Endothelial cell of umbilical vein (primary cell): ENCODE measurements around the gene XPNPEP1. TPM values are rescaled to one million over a fixed set of nuclear protein-coding genes. Genes with fewer than 3 reads are reported as not detected.

Source experiments
- BruUV-seq: library from RNA; stranded (reverse); fragments of 400-500 nt; replicated peaks from 2 replicates; lab custom pipeline; 2021; lab: Mats Ljungman, UMichigan
- CTCF ChIA-PET: fragments of 300-600, 350-600 bp; sonication (Branson Sonifier 250); formaldehyde crosslinking; loops from one replicate; lab custom pipeline; 2021; ENCODE audit warnings: antibody characterized with exemption, inconsistent platforms; lab: Charles Lee
- POLR2A ChIA-PET: fragments of 300-600, 350-600 bp; sonication (Branson Sonifier 250); formaldehyde crosslinking; loops from one replicate; lab custom pipeline; 2021; ENCODE audit warnings: antibody characterized with exemption, inconsistent platforms; lab: Charles Lee
- DNase-seq: peaks from one replicate; pipeline ENCODE4 v3.0.0-alpha.2; 2011; ENCODE audit warnings: low read depth, low spot score
- FAIRE-seq: peaks from 2 replicates; lab custom pipeline; 2011; peaks lifted over from hg19 to GRCh38; lab: Jason Lieb, UNC
- H2AFZ ChIP-seq: 2 replicates; pipeline ENCODE4 v1.6.0; 2012; ENCODE audit warnings: low read depth, low read length, control low read depth, inconsistent platforms
- H3K27ac ChIP-seq: 2 replicates; pipeline ENCODE4 v1.5.1; 2011; ENCODE audit warnings: low read depth, mild to moderate bottlenecking, control low read depth, low read length, moderate library complexity; ENCODE audit not compliant: insufficient read depth
- H3K27me3 ChIP-seq, 2 experiments: 2 replicates each; pipeline versions ENCODE4 v1.6.0 to v1.6.1; 2011; ENCODE audit warnings: low read length in 2 of 2, mixed read lengths in 1 of 2; ENCODE audit not compliant: control insufficient read depth in 2 of 2, insufficient read depth in 2 of 2
- H3K36me3 ChIP-seq, 2 experiments: 2 replicates in 1 of 2; 3 replicates in 1 of 2; pipeline ENCODE4 v1.5.1; 2011; ENCODE audit warnings: low read length in 2 of 2, mild to moderate bottlenecking in 1 of 2, moderate library complexity in 1 of 2; ENCODE audit not compliant: control insufficient read depth in 2 of 2, insufficient read depth in 2 of 2; ENCODE audit errors: extremely low read depth in 1 of 2
- H3K4me1 ChIP-seq: 3 replicates; pipeline ENCODE4 v1.5.1; 2011; ENCODE audit warnings: mild to moderate bottlenecking, low read length; ENCODE audit not compliant: control insufficient read depth, insufficient read depth; ENCODE audit errors: extremely low read depth
- H3K4me2 ChIP-seq: 2 replicates; pipeline ENCODE4 v1.6.1; 2011; ENCODE audit warnings: low read length, control low read depth, mixed read lengths; ENCODE audit not compliant: insufficient read depth
- H3K4me3 ChIP-seq, 3 experiments: fragments of 200-600 bp in 1 of 3; sonication (generic), shearing (Covaris generic) in 1 of 3; replicated peaks in 1 of 3; 2 replicates each; pipeline ENCODE4 v1.5.1; 2011 to 2016; ENCODE audit warnings: control low read depth in 3 of 3, low read length in 3 of 3, mild to moderate bottlenecking in 2 of 3, inconsistent platforms in 1 of 3, low read depth in 1 of 3, moderate library complexity in 1 of 3; ENCODE audit not compliant: insufficient read depth in 1 of 3
- H3K79me2 ChIP-seq: 2 replicates; pipeline ENCODE4 v1.6.0; 2012; ENCODE audit warnings: low read length, inconsistent platforms; ENCODE audit not compliant: control insufficient read depth, insufficient read depth
- H3K9ac ChIP-seq: replicated peaks from 2 replicates; pipeline ENCODE3; 2011; ENCODE audit warnings: low read length, control low read depth; ENCODE audit not compliant: insufficient read depth; ENCODE audit errors: extremely low read depth
- H3K9me1 ChIP-seq: replicated peaks from 3 replicates; pipeline ENCODE4 v1.6.0; 2011; ENCODE audit warnings: mild to moderate bottlenecking, low read length; ENCODE audit not compliant: control insufficient read depth, insufficient read depth; ENCODE audit errors: extremely low read depth
- H3K9me3 ChIP-seq: replicated peaks from 2 replicates; pipeline ENCODE4 v1.5.1; 2012; ENCODE audit warnings: low read length, inconsistent platforms; ENCODE audit not compliant: control insufficient read depth, insufficient read depth
- H4K20me1 ChIP-seq: replicated peaks from 2 replicates; pipeline ENCODE3; 2011; ENCODE audit warnings: mild to moderate bottlenecking, low read length; ENCODE audit not compliant: control insufficient read depth, insufficient read depth; ENCODE audit errors: extremely low read depth
- CTCF ChIP-seq, 2 donors: IDR thresholded peaks; 1 replicate in 1 of 2; 2 replicates in 1 of 2; pipeline ENCODE4 v1.5.1; 2011; ENCODE audit warnings: low read length in 2 of 2, mild to moderate bottlenecking in 2 of 2, moderate library complexity in 2 of 2, control low read depth in 1 of 2, inconsistent platforms in 1 of 2, low read depth in 1 of 2; ENCODE audit not compliant: insufficient read depth in 1 of 2; ENCODE audit errors: extremely low read depth in 1 of 2
- EZH2 ChIP-seq: IDR thresholded peaks from 2 replicates; pipeline ENCODE4 v1.6.1; 2012; ENCODE audit warnings: borderline replicate concordance, low read depth, mild to moderate bottlenecking, moderate library complexity, low read length, inconsistent platforms; ENCODE audit not compliant: severe bottlenecking
- FOS ChIP-seq: IDR thresholded peaks from 2 replicates; pipeline ENCODE4 v1.6.1; 2011; ENCODE audit warnings: mild to moderate bottlenecking, low read length, moderate library complexity, borderline replicate concordance; ENCODE audit not compliant: insufficient read depth
- GATA2 ChIP-seq: IDR thresholded peaks from 2 replicates; pipeline ENCODE4 v1.7.0; 2011; ENCODE audit warnings: low read depth, mild to moderate bottlenecking, moderate library complexity, mixed read lengths, low read length; ENCODE audit not compliant: insufficient read length, insufficient read depth
- JUN ChIP-seq: IDR thresholded peaks from 2 replicates; pipeline ENCODE4 v1.6.1; 2011; ENCODE audit warnings: borderline replicate concordance, low read depth; ENCODE audit not compliant: insufficient read length, insufficient read depth
- MAX ChIP-seq: IDR thresholded peaks from 2 replicates; pipeline ENCODE4 v1.6.1; 2011; ENCODE audit not compliant: insufficient read depth, insufficient read length
- MYC ChIP-seq: IDR thresholded peaks from one replicate; pipeline ENCODE4 v1.6.1; 2011; ENCODE audit warnings: mild to moderate bottlenecking, low read depth, low read length
- POLR2A ChIP-seq: IDR thresholded peaks from 2 replicates; pipeline ENCODE4 v1.6.1; 2012; ENCODE audit warnings: low read depth, mild to moderate bottlenecking, control low read depth, low read length
- POLR2AphosphoS5 ChIP-seq: IDR thresholded peaks from 2 replicates; pipeline ENCODE4 v1.6.1; 2012; ENCODE audit warnings: low read depth, mild to moderate bottlenecking, control low read depth, low read length, moderate library complexity; ENCODE audit not compliant: insufficient read depth
- dilution Hi-C: fragments of 300-500 bp; cut with MboI; formaldehyde crosslinking; loops from one replicate; pipeline ENCODE4 v1.15.0; 2019; ENCODE audit warnings: low sequenced_read_pairs; ENCODE audit not compliant: extremely low pct_ligation_motif_present
- intact Hi-C: fragments of 100-400 bp; cut with micrococcal nuclease; formaldehyde crosslinking; loops from one replicate; pipeline ENCODE4 v1.10.0; 2022
- polyA plus RNA-seq, 4 experiments: library from polyadenylated mRNA; depleted of rRNA in 3 of 4; stranded (reverse) in 3 of 4; unstranded in 1 of 4; fragments of >200 nt; gene quantifications; 2 replicates each; pipeline versions ENCODE4 v1.2.1 to v1.2.3, GENCODE V29; 2011 to 2012; ENCODE audit warnings: missing spikeins in 1 of 4
- total RNA-seq: library from RNA; stranded (reverse); gene quantifications from 2 replicates; pipeline ENCODE4 v1.2.3, GENCODE V29; 2021

XPNPEP1 gene
- total and polyA plus RNA-seq, 2 donors (not counting 3 experiments of a cell fraction or from before 2014, with no cell fraction given) = 81.1 to 245 TPM

GRCh38 chr10:109926825-109927224 is 3.5 kb upstream of the XPNPEP1 start:
- Histone ChIP-seq H3K9me1 (no peaks in the 10 kb centered on the region), H3K4me1 (peaks cover 11% of the 10 kb centered on the region), H3K4me3 (no peak overlapping the region), H4K20me1 (no peaks in the 10 kb centered on the region), H3K4me2 (no peak overlapping the region), H3K36me3 (no peaks in the 10 kb centered on the region), H3K79me2 (peaks cover 12% of the 10 kb centered on the region), H2AFZ (no peak overlapping the region), H3K9me3 (no peaks in the 10 kb centered on the region), H3K9ac (no peak overlapping the region), H3K27ac (no peak overlapping the region), H3K27me3 (no peaks in the 10 kb centered on the region)
- CTCF ChIA-PET = no interaction called here
- no peak for FAIRE-seq
- no peak for DNase-seq
- POLR2A ChIA-PET = no interaction called here
- intact Hi-C loops = no loop called here
- TF ChIP-seq JUN = no peak
- BruUV-seq = no TSS peak
- dilution Hi-C loops = no loop called here

- Histone ChIP-seq H3K36me3 (no peaks in the 10 kb centered on the region), H3K4me2 (no peak overlapping the region), H3K79me2 (peaks cover 18% of the 10 kb centered on the region), H3K9me1 (no peaks in the 10 kb centered on the region), H3K27me3 (no peaks in the 10 kb centered on the region), H3K9me3 (no peaks in the 10 kb centered on the region), H3K4me1 (peaks cover 12% of the 10 kb centered on the region), H3K4me3 (no peak overlapping the region), H2AFZ (no peak overlapping the region), H4K20me1 (no peaks in the 10 kb centered on the region), H3K27ac (no peak overlapping the region), H3K9ac (no peak overlapping the region)
- POLR2A ChIA-PET = no interaction called here
- DNase-seq = no peak
- dilution Hi-C loops (no loop called here), intact Hi-C loops (no loop called here)
- CTCF ChIA-PET = interaction anchor here (0.7 to 1.3 kb wide), 2 partner anchors 27 to 45 kb away, joined by 3 read pairs; no protein-coding TSS in a partner anchor
- BruUV-seq = no TSS peak
- no peak for FAIRE-seq
- TF ChIP-seq GATA2 (no peak), CTCF (IDR thresholded peaks at IDR 0.05; ENCODE audit: extremely low read depth in 1 of 2, insufficient read depth in 1 of 2, low read depth in 1 of 2, low read length in 2 of 2) (no peak), EZH2 (no peak), MAX (no peak), POLR2AphosphoS5 (no peak), FOS (no peak), MYC (no peak), JUN (no peak), POLR2A (no peak)
Observed at GRCh38 chr10:109926061-109926745, 2.9 kb upstream of the XPNPEP1 start.
